ENCODE measurements around the gene MCF2L.

GRCh38 chr13:113041896-113042295, 72.9 kb downstream of the MCF2L start:
- no peak for TF ChIP-seq POLR2A (IDR thresholded peaks at IDR 0.05)
- no peak for TF ChIP-seq CTCF (IDR thresholded peaks at IDR 0.05)

Measured in body of pancreas (tissue), 4 donors.